ENCODE data around the gene OGFRL1.
"Not testable (repeated sequence)": the region's sequence is repeated elsewhere in the genome, so short reads cannot be mapped to it uniquely, and the experiment has no call there.

OGFRL1 gene

DNA sequence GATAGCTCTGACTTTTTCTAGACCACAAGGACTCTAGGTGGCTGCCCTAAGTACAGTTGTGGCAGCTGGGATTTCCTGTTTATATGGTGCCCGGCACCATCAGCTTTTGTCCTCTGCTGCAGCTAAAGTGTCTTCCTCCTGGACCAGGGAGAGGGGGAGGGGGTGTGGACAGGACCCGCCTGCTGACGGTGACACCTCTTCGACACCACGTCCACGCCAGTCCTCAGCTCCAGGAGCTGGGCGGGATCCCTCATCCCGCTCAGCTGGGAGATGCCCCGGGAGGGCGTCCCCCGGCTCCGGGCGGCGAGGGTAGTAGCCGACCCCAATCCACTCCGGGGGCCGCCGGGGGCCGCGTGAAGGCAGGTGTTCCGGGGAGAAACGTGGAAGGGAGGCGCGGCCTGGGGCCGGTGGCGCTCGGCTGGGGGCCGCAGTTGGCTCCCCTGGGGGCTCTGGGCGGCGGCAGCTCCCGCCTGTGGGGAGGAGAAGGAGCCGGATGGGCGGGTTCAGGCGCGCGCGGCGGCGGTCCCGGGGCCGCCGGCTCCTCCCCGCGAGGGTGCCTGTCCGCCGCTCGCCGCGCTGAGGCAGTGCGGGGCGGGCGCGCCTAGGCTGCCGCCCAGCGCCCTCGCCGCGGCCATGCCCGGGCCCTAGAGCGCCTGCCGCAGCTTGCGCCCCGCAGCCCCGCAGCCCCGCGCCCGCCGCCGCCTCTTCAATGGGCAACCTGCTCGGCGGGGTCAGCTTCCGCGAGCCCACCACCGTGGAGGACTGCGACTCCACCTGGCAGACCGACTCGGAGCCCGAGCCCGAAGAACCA, at the start of gene OGFRL1:
Gene OGFRL1 (plus strand): TSS at position 584 of the 811 bp plus-strand sequence. CDS start 126 bp downstream, at position 710.
- DNase-seq = peak; percentile 79

DNA sequence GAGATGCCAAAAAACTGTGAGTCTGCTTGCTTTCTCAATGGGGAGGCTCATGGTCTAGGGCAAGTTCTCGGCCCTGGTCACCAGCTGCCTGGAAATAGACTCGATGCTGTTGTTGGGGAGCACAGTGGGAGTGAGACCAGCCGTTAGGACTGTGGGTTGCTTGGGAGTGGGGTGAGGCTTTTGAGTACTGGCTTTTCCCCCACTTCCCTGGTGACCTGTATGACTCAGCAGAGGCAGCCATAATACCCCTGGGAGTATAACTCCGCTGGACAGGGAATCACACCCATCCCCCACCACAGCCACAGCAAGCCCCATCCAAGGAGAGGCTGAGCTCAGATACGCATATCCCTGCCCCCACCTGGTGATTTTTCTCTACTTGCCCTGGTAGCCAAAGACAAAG, 48.9 kb upstream of the OGFRL1 start:
- no peak for DNase-seq

GRCh38 chr6:71245265-71246049, 43.2 kb upstream of the OGFRL1 start:
- DNase-seq = no peak

DNA sequence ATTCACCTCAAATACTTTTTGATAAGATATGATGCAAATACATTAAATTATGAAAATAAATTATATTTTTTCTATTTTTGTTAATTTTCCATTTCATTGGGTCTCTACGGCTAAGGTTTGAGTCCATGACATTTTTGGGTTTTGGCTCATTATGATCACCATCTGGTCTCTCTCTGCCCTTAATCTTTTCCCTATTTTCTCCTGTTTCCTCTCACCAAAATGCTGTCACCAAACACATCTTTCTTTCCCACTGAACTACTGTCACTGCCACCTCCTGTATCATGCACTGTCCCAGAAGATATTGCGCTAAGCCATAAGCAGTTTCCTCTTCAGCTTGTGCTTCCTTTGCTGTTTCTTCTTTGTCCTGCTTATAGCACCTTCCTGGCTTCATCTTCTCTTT, 42.0 kb upstream of the OGFRL1 start:
- no peak for DNase-seq

GRCh38 chr6:71248306-71248765, 40.3 kb upstream of the OGFRL1 start:
- DNase-seq = no peak

GRCh38 chr6:71248878-71249544, 39.6 kb upstream of the OGFRL1 start:
- DNase-seq = no peak

GRCh38 chr6:71250099-71250602, 38.5 kb upstream of the OGFRL1 start:
- no peak for DNase-seq

- DNase-seq = no peak
These were observed 36.2 kb upstream of the OGFRL1 start for GRCh38 chr6:71252410-71252809.

- no peak for DNase-seq
These were observed 35.7 kb upstream of the OGFRL1 start for GRCh38 chr6:71252960-71253359.

GRCh38 chr6:71254323-71254722, 34.3 kb upstream of the OGFRL1 start:
- no peak for DNase-seq

GRCh38 chr6:71258078-71258866, 30.3 kb upstream of the OGFRL1 start:
- no peak for DNase-seq

DNA sequence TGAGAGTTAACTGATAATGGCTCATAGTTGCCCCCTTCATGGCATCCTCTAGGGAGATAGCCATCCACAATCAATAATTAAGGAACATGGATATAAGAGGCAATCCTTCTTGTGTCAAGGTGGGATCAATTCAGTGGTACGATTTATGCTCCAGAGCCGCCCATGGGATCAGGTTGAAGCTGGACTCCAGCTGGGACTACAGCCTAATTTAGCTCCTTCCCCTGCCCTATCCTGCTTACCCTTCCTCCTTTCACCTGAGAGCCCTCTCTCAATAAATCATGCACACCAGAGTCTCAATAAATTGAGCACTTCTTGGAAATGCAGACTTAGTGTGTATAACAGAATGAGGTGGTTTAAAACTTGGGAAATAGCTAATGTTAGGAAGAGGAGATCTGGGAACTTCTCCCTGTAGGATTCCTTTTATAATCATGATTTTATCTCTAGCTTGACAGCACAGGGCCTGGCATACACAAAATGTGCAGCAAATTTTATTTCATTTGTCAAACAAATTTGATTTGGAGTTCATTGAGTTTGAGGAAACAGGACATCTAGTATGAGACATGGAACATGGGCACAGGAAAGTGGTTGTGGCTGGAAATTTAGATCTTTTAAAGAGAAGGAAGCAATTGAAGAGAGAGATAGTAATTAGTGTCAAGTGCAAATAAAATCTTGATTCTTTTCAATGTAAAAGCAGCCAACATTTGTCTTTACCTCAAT, 28.6 kb upstream of the OGFRL1 start:
- no peak for DNase-seq

DNA sequence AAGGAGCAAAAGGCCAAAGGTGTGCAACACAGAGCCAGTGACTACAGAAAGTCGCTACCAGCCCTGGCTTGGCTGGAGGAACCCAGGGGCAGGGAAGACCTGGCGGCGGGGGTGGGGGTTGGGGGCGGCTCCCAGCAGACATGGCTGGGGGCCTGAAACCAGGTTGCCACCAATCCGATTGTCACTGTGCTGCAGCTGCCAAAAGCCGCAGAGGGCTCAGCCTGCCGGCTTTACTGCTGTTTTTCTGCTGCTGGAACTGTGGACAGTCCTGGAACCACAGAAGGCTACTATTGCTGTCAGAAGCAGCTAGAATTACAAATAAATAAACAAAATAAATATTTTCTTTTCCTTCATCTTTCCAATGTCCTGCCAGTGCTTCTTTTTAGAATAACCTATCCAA, 25.7 kb upstream of the OGFRL1 start:
- no peak for DNase-seq

GRCh38 chr6:71266392-71266791, 22.2 kb upstream of the OGFRL1 start:
- not testable (repeated sequence) for DNase-seq

DNA sequence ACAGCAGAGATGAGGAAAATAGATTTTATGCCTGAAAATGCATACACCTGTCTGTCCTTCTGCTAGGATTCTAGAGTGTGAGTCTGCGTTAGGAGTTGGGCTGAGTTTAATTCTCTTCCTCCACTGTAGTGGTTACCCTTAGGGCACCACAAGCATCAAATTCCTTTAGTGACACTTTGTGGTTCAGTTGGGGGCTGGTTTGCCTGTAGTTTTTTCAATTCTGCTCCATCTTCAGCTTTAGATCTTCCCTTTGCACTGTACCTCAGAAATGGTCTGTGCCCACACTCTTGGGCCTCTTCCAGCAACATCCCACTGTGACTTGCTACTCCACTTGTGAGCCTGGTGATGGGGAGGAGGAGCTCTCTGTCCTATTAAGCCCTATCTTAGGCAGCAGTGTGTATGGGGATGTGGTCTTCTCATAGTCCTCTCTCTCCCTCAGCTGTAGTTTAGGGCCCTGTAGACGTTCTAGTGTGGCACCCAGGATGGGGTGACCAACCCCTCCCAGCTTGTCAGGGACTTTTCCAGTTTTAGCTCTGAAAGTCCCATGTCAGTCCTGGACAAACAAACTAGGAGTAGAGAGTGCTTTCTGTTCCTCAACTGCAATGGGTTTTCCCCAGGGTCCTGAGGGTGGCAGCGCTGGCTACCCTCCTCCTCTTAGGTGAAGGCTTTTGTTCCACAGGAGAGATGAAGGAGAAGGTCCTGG, 19.7 kb upstream of the OGFRL1 start:
- no peak for DNase-seq

GRCh38 chr6:71277926-71278600, 10.5 kb upstream of the OGFRL1 start:
- no peak for DNase-seq

GRCh38 chr6:71279321-71279720, 9.3 kb upstream of the OGFRL1 start:
- no peak for DNase-seq

DNA sequence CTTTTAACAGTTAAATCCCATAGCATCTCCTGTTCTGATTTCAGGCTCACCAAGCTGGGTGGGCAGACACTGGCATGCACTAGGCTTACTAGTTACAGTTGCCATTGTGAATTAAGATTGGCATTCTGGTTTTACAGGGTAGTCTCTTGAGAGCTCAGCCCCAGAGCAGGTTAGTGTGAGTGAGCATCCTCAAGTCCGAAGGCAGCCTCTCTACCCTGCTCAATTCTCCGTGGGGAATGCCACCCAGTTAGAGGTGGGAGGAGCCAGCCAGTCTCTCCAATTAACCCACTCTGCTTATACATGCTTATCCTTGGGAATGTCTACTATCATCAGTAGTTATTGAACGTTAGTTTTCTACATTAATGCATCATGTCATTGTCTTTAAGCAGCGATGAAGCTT, 8.9 kb upstream of the OGFRL1 start:
- DNase-seq = no peak

DNA sequence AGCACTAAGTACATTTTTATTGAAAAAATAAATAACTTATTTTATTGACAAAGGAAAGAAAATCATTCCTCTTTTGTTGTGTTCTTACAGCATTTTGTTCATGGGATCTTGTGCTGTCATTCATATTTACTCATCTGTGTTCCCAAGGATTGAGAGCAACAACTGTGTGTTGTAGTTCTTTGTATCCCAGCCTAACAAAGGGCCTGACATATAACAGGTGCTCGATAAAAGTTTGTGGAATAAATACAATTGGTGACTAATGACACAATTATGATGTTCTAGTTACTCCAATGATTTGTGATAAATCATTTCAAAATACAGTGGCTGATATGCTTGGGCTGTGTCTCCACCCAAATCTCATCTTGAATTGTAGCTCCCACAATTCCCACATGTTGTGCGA, 7.9 kb upstream of the OGFRL1 start:
- DNase-seq = no peak

DNA sequence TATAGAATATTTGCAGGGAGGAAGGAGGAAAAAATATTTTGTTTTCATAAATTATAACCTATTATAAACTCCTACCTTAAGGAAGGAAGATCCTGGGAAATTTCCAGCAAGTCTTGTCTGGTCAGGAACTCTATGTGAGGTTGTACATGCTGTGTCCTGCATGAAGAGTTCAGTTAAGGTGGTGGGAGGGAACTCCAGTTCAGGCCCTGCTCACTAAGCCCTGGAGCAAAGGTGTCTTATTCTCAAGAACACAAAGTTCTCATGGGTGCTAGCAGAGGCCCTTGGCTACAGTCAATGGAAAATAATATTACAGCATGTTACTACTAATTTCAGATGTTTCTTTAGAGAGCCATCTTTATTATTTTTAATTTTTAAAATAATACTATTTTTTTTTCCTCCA, 3.8 kb upstream of the OGFRL1 start:
- no peak for DNase-seq

DNA sequence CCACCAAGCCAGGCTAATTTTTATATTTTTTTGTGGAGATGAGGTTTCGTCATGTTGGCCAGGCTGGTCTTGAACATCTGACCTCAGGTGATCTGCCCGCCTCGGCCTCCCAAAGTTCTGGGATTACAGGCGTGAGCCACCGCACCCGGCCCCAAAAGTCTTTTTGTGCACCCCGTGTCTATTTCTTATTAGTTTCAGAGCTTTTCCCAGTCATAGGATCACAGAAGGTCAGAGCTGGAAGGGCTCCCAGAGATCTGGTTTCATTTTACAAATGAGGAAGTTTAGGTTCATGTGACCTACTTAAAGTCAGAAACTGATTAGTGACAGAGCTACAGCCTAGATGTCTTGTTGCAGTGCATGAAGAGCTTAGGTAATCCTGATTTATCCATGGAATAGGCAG, 1.6 kb upstream of the OGFRL1 start:
- DNase-seq = peak; percentile 6

Data from DMS79 treated with DMSO at 0.1 percent for 48 hours (cell line).